HG03095 (cell line): ENCODE data around the gene CAND1.
A peak's percentile ranks its signal among the peaks of the same experiment; 100 is the strongest.

ENCODE experiments used
- ATAC-seq: cut with Tn5 transposase; IDR thresholded peaks from one replicate; pipeline ENCODE4 v1.9.1; 2021; ENCODE audit warnings: moderate library complexity; ENCODE audit not compliant: unreplicated experiment

CAND1 gene

DNA sequence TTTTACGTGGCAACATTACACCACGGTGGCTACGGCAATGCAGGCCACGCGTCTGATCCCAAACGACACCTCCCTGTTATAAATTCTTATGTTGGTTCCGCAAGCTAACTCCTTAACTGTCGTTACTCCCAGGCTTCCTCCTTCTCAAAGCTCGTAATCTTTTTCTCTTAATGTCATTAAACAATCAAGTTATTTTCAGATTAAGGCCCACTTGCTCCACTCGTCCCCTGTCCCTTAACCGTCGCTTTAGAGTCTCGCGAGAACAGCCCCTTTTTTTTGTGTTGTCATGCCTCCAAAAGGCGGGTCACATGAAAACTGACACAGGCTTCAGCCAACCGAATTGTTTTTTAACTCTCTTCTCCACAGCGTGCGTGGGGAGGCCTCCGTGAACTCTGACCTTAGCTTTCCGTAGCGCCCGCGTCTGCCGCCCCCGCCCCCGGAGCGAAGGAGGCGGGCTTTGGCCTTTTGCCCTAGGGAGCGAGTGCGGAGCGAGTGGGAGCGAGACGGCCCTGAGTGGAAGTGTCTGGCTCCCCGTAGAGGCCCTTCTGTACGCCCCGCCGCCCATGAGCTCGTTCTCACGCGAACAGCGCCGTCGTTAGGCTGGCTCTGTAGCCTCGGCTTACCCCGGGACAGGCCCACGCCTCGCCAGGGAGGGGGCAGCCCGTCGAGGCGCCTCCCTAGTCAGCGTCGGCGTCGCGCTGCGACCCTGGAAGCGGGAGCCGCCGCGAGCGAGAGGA is at the start of gene CAND1:
TSS of gene CAND1 (plus strand) at position 463 of the 737 bp plus-strand sequence. CDS start 360 bp downstream, outside the sequence.
- ATAC-seq: peak; percentile 72

DNA sequence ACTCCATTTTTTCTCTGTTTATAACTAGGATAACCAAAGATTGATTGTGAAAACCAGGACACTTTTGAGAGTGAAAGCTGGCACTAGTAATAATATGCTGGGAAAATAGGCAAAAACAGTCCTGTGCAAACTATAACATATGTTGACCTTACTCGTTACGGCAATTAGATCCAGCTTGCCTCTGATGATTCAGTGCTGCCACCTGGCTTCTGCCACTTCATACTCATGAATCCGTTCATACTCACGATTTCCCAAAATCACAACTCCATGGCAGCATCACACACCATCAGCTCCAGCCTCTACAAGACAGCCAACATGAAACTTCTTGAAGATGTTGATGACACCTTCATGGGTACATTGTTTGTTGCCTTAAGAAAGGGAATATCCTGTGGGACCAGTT is 49.1 kb upstream of the CAND1 start:
- no peak for ATAC-seq

DNA sequence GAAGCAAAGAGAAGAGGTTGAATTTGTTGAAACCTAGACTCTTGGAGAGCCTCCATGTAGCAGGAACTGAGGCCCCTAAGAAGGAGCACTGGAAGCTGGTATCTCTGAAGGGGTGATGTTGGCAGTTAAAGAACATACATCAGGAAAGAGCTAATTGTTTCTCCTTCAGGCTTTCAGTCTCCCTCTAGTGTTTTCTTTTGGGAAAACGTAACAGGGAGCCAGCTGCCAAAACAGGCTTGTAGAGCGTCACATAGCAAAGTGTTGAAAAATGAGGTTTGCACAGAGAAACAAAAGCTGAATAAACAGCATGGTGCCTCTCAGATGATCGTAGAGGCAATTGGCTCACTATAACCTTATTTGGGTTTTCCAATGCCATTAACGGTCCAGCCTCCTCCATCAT is 46.9 kb upstream of the CAND1 start:
- ATAC-seq: no peak

DNA sequence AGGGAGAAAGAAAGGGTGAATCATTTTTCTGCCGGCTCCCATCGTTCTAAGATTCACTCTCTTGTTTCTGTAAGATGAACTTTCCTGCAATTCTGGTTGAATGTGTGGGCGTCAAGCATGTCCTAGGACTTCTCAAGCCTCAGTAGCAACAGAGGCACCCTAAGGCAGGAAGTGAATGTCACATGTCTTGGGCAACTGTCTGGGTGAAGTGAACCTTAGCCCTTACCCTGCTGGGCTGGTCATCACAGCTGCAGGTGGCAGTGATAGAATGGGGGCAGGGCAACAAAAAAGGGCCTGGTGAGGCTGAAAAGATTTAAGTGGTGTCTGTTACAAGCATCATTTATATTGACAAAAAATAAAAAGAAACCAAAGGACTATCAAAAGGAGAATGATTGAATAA is 45.9 kb upstream of the CAND1 start:
- ATAC-seq: no peak

DNA sequence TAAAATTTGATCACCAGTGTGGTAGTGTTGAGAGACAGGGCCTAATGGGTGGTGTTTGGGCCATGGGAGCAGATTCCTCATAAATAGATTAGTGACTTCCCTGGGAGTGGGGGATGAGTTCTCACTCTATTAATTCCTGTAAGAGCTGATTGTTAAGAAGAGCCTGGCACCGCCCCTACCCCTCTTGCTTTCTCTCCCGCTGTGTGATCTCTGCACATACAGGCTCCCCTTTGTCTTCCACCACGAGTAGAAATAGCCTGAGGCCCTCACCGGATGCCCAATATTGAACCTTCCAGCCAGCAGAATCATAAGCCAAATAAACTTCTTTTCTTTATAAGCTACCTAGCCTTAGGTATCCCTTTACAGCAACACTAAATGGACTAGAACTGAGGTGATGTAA is 31.9 kb upstream of the CAND1 start:
- ATAC-seq: no peak

DNA sequence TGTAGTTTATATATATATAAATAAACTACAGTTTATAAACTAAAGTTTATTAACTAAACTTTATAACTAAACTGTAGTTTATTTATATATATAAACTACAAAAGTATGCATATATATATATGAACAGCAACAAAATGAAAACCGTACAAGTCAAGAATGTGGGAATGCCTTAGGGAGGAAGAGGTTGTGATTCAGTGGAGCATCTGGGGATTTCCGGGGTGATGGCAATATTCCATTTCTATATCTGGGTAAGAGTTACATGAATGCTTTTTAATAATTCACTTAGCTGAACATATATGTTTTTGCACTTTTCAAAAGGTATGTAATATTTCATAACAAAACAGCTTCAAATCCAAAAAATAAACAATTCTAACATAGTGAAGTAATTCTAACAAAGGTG is 30.1 kb upstream of the CAND1 start:
- no peak for ATAC-seq

DNA sequence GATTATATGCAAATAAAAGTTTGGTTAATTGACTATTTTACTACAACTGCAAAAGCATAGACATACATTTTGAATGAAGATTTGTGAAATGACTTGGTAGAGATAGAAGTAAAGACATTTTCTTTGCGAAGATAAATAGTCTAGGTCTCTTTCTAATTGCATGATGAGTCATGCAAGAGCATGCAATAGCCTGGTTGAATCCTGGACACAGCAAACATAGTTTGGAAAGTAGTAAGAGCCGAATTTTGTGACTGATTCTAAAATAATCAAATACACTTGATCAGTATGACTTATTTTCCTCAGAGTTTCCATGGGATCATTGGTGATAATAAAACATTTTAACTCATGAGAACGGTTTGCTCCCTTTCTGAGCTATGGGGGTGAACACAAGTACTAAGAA is 27.7 kb upstream of the CAND1 start:
- no peak for ATAC-seq

DNA sequence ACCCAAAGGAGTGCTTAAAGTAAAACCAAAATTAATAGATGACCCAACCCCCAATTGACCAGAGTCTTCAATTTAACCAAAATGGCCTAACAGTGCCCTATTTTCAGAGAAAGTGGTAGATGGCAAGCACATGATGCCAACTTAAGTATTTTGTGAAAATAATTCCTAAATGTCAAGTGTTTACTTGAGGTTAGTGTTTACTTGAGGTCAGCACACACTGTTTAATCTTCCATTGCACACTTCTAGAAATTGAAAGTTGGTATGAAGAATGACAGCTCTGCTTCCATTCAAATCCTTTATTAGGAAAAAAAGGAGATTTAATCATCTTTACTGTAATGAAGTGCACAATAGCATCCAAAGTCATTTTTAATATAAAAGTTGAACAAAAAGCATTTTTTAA is 25.9 kb upstream of the CAND1 start:
- no peak for ATAC-seq

DNA sequence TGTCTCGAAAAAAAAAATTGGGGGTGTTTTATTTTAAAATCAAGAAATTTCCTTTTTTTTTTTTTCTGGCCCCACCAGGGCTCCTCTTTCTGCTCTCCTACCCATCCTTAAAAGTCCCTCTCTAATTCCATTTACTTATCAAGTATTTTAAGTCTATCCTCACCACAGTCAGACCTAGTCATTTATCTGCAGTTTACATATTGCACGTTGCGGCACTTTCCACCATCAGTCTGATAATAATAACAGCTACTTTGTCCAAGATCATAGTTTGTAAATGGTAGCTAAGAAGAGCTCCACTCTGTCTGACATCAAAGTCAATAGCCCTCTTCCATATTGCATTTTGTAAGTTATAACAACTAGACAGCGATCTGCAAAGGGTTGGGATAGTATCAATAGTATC is 23.6 kb upstream of the CAND1 start:
- ATAC-seq: no peak

DNA sequence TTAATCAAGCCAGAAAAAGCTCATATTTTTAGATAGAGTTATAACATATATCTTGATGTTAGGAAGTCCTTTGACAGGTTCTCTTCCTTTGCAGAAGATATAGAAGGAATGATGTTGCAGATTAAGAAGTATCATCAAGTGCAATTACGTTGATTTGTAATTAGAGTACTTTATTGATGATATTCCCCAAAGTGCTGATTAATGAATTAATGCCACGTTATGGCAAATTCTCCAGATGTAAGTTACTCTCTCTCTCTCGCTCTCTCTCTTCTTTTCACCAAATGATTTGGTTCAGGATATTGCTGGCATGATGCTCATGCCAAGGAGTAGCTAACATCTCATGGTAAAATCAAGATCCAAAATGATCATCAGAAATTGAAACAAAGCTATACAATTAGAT is 18.1 kb upstream of the CAND1 start:
- no peak for ATAC-seq

DNA sequence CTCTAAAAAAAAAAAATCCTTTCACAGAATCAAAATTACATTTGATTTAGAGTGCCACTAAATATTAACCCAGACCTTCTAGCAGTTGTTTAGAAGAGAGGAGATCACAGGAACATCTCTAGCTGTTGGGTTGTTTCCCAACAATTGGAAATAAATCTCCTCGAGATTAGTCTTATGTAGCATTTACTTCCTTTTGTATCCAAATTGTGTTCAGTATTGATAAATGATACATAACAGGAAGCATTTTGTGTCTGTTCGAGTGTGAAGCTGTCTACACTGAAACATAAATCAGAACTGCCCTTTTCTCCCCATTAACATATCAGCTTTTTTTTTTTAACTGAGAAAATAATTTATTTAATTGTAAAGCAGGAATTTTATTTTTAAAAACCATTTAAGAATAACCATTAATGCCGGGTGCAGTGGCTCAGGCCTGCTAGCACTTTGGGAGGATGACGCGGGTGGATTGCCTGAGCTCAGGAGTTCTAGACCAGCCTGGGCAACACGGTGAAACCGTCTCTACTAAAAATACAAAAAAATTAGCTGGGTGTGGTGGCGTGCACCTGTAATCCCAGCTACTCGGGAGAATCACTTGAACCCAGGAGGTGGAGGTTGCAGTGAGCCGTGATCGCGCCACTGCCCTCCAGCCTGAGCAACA is 14.7 kb upstream of the CAND1 start:
- ATAC-seq: no peak

DNA sequence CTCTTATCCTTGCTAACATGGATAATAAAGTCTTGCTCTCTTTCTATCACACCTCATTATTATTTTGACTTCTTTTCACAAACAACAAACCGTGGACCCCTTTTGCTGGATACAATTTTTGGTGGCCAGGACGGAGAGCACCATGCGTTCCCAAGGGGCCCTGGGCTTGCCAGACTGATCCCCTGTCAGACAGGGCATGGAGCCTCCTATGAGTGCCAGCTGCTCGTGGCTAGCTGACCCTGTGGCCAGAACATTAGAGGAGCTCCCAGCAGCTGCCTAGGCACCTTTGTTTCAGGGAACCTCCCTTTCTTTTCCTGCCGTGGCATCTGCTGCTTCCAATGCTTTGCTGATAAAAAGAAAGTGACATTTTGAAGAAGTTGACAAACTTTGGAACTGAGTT is 12.5 kb upstream of the CAND1 start:
- no peak for ATAC-seq

DNA sequence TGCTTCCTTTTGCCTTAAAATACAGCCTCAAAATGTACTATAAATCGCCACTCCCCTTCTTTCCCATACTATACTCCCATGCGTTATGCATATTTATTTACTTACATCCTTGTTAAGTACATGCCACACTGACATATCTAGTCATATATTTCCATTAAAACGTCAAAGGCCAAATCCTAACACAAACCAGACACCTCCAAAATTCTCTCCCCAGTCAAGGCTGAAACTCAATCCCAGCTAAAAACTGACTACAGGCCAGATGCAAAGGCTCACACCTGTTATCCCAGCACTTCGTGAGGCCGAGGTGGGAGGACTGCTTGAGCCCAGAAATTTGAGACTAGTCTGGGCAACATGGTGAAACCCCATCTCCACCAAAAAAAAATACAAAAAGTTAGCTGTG is 5.7 kb upstream of the CAND1 start:
- no peak for ATAC-seq

DNA sequence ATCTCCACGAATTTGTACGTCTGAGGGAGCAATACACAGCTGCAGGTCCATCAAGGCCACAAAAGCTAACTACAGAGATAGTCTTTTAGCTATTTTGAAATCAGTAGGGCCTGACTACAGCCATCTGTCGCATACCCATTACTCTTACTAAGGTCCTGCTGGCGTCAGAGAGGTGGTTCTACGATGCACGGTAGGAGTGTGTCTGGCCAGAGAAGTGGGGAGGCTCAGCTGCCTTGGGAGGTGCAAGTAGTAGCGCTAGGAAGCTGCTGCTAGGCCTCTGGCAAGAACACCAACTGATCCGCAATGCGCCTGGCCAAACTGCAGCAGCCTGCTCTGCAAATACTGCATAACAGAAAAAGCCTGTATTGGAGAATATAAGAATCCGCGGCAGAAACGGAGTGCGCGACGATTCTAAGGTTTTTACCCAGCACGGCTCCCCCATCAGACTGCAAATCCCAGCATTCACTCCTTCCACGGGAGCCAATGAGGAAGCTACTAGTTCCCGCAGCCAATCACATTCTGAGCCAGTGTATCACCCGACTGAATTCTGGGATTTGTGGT is 743 bp upstream of the CAND1 start:
- peak; percentile 77 for ATAC-seq

DNA sequence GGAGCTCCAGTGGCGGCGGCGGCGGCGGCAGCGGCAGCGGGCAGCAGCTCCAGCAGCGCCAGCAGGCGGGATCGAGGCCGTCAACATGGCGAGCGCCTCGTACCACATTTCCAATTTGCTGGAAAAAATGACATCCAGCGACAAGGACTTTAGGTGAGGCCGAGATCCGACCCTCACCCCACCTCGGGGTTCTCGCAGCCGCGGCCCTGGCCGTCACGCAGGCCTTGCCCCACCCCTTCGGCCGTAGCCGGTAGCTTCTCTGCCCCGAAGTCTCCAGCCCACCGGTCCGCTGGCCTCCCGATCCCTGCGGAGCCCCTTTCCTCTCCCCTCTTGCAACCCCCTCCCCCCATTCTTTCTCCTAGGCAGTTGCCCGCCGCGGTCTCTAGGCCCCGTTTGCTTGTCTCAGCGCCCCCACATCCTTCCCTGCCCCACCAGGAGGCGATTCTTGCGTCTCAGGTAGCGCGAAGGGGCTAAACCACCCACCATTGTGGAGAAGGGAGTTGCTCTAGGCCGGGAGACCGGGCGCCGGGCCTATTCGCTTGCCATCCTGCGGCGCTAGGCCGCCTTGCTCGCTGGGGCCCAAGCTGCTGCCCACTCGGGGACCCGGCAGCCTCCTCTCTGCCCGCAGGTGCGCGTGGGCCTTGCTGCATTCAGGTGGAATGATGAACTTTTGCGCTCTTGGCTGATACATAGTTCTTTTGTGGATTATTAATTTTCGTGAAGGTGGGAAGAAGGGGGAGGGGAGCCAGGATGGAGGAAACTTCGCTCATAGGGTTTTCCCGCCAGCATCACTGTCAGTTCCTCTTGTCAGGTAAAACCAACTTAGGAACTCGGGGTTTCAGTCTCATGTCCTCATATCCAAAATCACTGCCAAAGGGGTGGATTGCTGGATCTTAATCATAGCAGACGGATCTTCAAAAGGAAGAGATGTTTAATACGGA is 745 bp downstream of the CAND1 start:
- peak; percentile 1 for ATAC-seq

DNA sequence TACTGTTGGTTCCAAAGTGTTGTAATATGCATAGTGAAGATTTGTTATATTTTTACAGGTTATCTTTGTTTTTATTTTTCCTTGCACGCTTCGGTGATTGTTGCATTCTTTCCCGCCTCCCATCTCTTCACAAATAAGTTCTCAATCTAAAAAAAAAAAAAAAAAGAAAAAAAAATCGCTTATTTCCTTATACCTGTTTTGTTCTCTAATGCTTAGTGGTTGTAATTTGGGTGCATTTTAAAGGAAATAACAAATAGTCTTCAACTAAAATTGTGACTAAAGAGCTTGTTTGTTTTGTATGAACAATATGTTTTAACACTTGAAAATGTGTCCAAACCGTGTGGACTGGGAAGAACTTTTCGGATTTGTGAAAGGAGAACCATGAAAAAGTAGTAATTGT is 1.5 kb downstream of the CAND1 start:
- no peak for ATAC-seq

DNA sequence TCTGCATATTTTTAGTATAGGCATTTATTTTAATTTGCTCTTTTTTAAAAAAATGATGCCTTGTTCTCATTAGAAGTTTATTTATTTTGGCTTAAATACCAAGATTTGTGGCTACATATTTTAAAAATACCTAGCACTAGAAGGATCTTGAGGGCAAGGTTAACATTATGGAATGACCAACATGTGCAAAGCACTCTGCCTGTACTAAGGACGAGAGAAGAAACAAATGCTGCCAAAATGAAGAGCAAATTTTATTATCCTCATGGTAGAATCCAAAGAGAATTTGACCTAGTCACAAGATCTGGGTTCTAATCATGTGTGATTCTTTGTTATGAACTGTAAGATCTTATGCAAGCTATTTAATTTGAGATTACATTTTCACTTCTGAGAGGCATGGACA is 2.8 kb downstream of the CAND1 start:
- ATAC-seq: no peak

DNA sequence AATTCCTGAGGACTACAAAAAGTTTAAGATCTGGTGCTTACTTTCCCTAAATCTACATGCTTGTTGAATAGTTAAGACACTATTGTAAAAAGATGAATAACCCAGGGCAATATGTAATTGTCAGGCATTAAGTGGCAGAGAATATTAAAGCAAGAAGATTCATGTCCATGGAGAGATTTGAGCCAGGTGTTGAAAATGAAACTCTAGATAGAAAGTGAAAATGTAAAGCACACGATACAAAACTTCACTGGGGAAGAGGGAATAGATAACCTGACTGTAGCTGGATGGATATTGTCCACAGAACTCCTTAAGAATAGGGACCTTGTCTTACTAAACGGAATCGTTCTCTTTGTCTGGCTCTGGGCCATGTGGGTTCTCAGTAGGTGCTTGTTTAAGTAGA is 5.0 kb downstream of the CAND1 start:
- ATAC-seq: no peak

DNA sequence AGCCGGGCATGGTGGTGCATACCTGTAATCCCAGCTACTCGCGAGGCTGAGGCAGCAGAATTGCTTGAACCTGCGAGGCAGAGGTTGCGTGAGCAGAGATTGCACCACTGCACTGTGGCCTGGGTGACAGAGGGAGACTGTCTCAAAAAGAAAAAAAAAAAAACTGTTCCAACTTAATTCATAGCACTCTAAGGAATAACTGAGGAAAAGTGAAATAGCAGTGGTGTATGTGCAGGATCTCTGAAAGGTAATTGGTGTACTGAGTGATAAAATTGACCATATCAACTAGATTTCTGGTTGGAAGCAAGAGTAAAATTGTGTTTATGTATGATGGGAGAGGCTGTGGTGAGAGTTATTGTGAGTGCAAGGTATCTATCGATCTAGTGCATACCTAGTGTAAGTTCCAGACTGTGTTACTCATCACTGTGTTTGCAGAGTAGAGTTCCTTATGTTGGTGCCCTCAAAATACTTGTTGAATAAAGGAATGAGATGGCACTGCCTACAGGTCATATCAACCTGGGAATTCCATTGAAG is 6.3 kb downstream of the CAND1 start:
- ATAC-seq: no peak

DNA sequence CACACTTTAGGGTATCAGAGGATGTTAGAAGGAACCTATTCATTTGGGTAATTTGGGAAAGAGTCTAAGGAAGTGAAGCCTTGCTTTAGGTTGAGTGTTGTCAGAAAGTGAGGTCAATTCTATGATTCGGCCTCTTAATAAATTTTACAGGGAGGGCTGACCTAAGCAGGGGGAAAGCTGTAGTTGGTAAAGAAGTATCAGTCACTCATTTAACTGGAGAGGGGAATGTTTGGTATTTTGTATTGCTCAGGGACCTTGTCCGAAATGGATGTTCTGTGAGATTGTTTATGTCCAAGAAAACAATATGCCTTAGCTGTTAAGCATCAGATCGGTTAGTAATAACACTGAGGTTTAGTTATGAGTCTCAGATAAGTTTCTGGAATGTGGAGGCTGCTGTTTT is 7.3 kb downstream of the CAND1 start:
- no peak for ATAC-seq

DNA sequence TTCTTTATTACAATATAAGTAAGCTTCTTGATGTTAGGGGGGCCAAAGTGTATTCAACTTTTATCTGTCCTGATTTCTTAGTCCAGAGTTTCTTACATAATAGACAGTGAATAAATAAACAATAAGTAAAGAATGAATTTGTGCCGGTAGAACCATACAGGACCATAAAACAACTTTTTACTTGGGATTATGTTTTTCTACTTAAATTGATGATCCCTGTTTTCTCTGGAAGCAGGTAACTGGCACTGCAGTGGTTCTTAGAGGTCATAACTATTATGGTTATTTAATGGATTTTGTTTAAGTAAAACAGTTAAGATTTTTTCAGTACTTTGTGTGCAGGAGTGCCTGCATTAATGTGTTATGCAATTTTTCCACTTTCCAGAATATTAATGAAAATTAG is 10.5 kb downstream of the CAND1 start:
- no peak for ATAC-seq
